A172 (cell line): ENCODE results near the gene ADCY2. TPM values are rescaled to one million over a fixed set of nuclear protein-coding genes. Genes with fewer than 3 reads are reported as not detected.

ENCODE experiments used
- DNase-seq: peaks from one replicate; pipeline ENCODE4 v3.0.0-alpha.2; 2015; ENCODE audit warnings: low spot score
- total RNA-seq: library from RNA; depleted of rRNA; stranded (reverse); fragments of >200 nt; shearing (Covaris generic); gene quantifications from 2 replicates; pipeline ENCODE4 v1.2.3, GENCODE V29; 2014

ADCY2 gene
- total RNA-seq, 1 experiment from 2014 or later, result 0.10 TPM

GRCh38 chr5:7784683-7785380, 388.9 kb downstream of the ADCY2 start:
- no peak for DNase-seq

GRCh38 chr5:7787770-7788169, 391.8 kb downstream of the ADCY2 start:
- no peak for DNase-seq

- DNase-seq, result no peak
Measured at GRCh38 chr5:7789567-7789966, 393.6 kb downstream of the ADCY2 start.

- DNase-seq, result no peak
Measured at GRCh38 chr5:7793895-7794294, 398.0 kb downstream of the ADCY2 start.

- DNase-seq, result no peak
Measured at GRCh38 chr5:7794311-7794710, 398.4 kb downstream of the ADCY2 start.

GRCh38 chr5:7794823-7795222, 398.9 kb downstream of the ADCY2 start:
- DNase-seq, result no peak

GRCh38 chr5:7795306-7795705, 399.4 kb downstream of the ADCY2 start:
- no peak for DNase-seq

- DNase-seq, result no peak
Measured at GRCh38 chr5:7801891-7802614, 406.1 kb downstream of the ADCY2 start.

- no peak for DNase-seq
Measured at GRCh38 chr5:7802855-7803254, 406.9 kb downstream of the ADCY2 start.

- no peak for DNase-seq
Measured at GRCh38 chr5:7803937-7804336, 408.0 kb downstream of the ADCY2 start.

GRCh38 chr5:7805379-7805778, 409.4 kb downstream of the ADCY2 start:
- DNase-seq, result no peak

GRCh38 chr5:7808998-7809397, 413.1 kb downstream of the ADCY2 start:
- no peak for DNase-seq

GRCh38 chr5:7811715-7812114, 415.8 kb downstream of the ADCY2 start:
- no peak for DNase-seq

GRCh38 chr5:7813007-7813406, 417.1 kb downstream of the ADCY2 start:
- DNase-seq, result no peak

- no peak for DNase-seq
Measured at GRCh38 chr5:7813576-7813975, 417.6 kb downstream of the ADCY2 start.

GRCh38 chr5:7814816-7815215, 418.9 kb downstream of the ADCY2 start:
- DNase-seq, result no peak

- DNase-seq, result peak; percentile 56
Measured at GRCh38 chr5:7815892-7816534, 420.1 kb downstream of the ADCY2 start.

- no peak for DNase-seq
Measured at GRCh38 chr5:7816535-7816901, 420.6 kb downstream of the ADCY2 start.

GRCh38 chr5:7822449-7822848, 426.5 kb downstream of the ADCY2 start:
- no peak for DNase-seq

GRCh38 chr5:7823594-7823993, 427.7 kb downstream of the ADCY2 start:
- DNase-seq, result no peak

GRCh38 chr5:7824995-7825394, 429.1 kb downstream of the ADCY2 start:
- no peak for DNase-seq

- no peak for DNase-seq
Measured at GRCh38 chr5:7825630-7826029, 429.7 kb downstream of the ADCY2 start.

GRCh38 chr5:7827610-7828009, 431.7 kb downstream of the ADCY2 start:
- DNase-seq, result no peak
